ENCODE results near the gene SLC16A8.

SLC16A8 gene

GRCh38 chr22:38070250-38070921, 13.6 kb downstream of the SLC16A8 start:
- H3K4me3 ChIP-seq (ENCODE audit: low read length): no peak overlapping the region
- TF ChIP-seq CTCF (IDR thresholded peaks at IDR 0.05; ENCODE audit: insufficient read depth, low read depth, low read length, missing control alignments): no peak
- no peak for DNase-seq (ENCODE audit: low read depth)

GRCh38 chr22:38069372-38070249, 14.4 kb downstream of the SLC16A8 start:
- no peak overlapping the region for H3K4me3 ChIP-seq (ENCODE audit: low read length)
- TF ChIP-seq CTCF (IDR thresholded peaks at IDR 0.05; ENCODE audit: insufficient read depth, low read depth, low read length, missing control alignments): peak; percentile 24
- DNase-seq (ENCODE audit: low read depth): no peak

- no peak overlapping the region for H3K4me3 ChIP-seq (ENCODE audit: low read length)
- no peak for DNase-seq (ENCODE audit: low read depth)
- TF ChIP-seq CTCF (IDR thresholded peaks at IDR 0.05; ENCODE audit: insufficient read depth, low read depth, low read length, missing control alignments): no peak
Measured at GRCh38 chr22:38068641-38069371, 15.2 kb downstream of the SLC16A8 start.

GRCh38 chr22:38067761-38068360, 16.1 kb downstream of the SLC16A8 start:
- no peak for TF ChIP-seq CTCF (IDR thresholded peaks at IDR 0.05; ENCODE audit: insufficient read depth, low read depth, low read length, missing control alignments)
- no peak for DNase-seq (ENCODE audit: low read depth)
- H3K4me3 ChIP-seq (ENCODE audit: low read length): no peak overlapping the region

GRCh38 chr22:38067028-38067415, 17.0 kb downstream of the SLC16A8 start:
- no peak for DNase-seq (ENCODE audit: low read depth)
- H3K4me3 ChIP-seq (ENCODE audit: low read length): no peak overlapping the region
- TF ChIP-seq CTCF (IDR thresholded peaks at IDR 0.05; ENCODE audit: insufficient read depth, low read depth, low read length, missing control alignments): no peak

- DNase-seq (ENCODE audit: low read depth): no peak
- H3K4me3 ChIP-seq (ENCODE audit: low read length): no peak overlapping the region
- TF ChIP-seq CTCF (IDR thresholded peaks at IDR 0.05; ENCODE audit: insufficient read depth, low read depth, low read length, missing control alignments): no peak
Measured at GRCh38 chr22:38066381-38067027, 17.5 kb downstream of the SLC16A8 start.

Measured in epithelial cell of esophagus (primary cell).